ENCODE measurements around the gene NXF1. TPM values are rescaled to one million over a fixed set of nuclear protein-coding genes. Genes with fewer than 3 reads are reported as not detected.
A peak's percentile ranks its signal among the peaks of the same experiment; 100 is the strongest.

Gene NXF1
- total and polyA plus RNA-seq, 2 of the 13 experiments (the other 11 are each of a cell fraction or from before 2014, with no cell fraction given), result 30.4 to 30.9 TPM

DNA sequence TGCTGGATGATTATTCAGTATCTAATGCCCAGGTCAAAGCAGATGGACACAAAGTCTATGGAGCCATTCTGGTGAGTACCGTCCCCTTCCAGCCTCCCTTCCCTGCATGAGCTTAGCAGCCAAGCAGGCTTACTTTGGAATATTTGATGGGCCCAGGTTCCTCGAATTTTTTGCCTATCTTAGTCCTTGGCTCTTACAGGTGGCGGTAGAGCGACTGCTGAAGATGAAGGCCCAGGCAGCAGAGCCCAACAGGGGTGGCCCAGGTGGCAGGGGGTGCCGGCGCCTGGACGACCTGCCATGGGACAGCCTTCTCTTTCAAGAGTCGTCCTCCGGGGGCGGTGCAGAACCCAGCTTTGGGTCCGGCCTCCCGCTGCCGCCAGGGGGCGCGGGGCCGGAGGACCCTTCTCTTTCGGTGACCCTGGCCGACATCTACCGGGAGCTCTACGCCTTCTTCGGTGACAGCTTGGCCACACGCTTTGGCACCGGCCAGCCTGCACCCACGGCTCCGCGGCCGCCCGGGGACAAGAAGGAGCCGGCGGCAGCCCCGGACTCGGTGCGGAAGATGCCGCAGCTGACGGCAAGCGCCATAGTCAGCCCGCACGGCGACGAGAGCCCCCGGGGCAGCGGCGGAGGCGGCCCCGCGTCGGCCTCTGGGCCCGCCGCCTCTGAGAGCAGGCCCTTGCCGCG, 18.8 kb downstream of the NXF1 start (continued):
- TF ChIP-seq ZNF460 (CRISPR knock-in tag; IDR thresholded peaks at IDR 0.05; ENCODE audit: borderline replicate concordance), result no peak
- TF ChIP-seq ZNF510 (CRISPR knock-in tag; IDR thresholded peaks at IDR 0.05; ENCODE audit: low read depth), result no peak
- TF ChIP-seq, protein P1, sequence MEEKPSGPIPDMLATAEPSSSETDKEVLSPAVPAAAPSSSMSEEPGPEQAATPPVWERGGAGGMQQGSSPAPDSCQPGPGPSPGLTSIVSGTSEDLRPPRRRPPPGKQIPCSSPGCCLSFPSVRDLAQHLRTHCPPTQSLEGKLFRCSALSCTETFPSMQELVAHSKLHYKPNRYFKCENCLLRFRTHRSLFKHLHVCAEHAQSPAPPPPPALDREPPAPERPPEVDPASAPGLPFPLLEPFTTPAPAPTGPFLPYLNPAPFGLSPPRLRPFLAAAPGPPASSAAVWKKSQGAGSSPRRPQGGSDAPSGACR (CRISPR knock-in tag; IDR thresholded peaks at IDR 0.05), result no peak
- TF ChIP-seq PLRG1 (conservative IDR thresholded peaks at IDR 0.05), result no peak
- no peak for TF ChIP-seq ZNF850 (CRISPR knock-in tag; conservative IDR thresholded peaks at IDR 0.05)
- no peak for TF ChIP-seq ZFP36L1 (CRISPR knock-in tag; IDR thresholded peaks at IDR 0.05)
- no peak for TF ChIP-seq NFRKB (IDR thresholded peaks at IDR 0.05)
- TF ChIP-seq RBM39 (IDR thresholded peaks at IDR 0.05; ENCODE audit: low read depth, low read length, poor library complexity, severe bottlenecking), result peak; percentile 24
- TF ChIP-seq SNRNP70 (IDR thresholded peaks at IDR 0.05; ENCODE audit: low read depth, low read length), result no peak
- TF ChIP-seq, protein P2, sequence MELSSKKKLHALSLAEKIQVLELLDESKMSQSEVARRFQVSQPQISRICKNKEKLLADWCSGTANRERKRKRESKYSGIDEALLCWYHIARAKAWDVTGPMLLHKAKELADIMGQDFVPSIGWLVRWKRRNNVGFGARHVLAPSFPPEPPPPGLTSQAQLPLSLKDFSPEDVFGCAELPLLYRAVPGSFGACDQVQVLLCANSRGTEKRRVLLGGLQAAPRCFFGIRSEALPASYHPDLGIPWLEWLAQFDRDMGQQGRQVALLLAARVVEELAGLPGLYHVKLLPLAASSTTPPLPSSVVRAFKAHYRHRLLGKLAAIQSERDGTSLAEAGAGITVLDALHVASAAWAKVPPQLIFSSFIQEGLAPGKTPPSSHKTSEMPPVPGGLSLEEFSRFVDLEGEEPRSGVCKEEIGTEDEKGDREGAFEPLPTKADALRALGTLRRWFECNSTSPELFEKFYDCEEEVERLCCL (CRISPR knock-in tag; IDR thresholded peaks at IDR 0.05; ENCODE audit: borderline replicate concordance), result no peak
- no peak for TF ChIP-seq NRL (CRISPR knock-in tag; IDR thresholded peaks at IDR 0.05; ENCODE audit: borderline replicate concordance)
- no peak for TF ChIP-seq ZNF30 (CRISPR knock-in tag; IDR thresholded peaks at IDR 0.05)
- TF ChIP-seq RNF2 (conservative IDR thresholded peaks at IDR 0.05; ENCODE audit: low read depth), result no peak
- peak; percentile 49; the same call in 1 of the 2 replicates for TF ChIP-seq HOXD1 (CRISPR knock-in tag; IDR thresholded peaks at IDR 0.05)
- TF ChIP-seq, protein P3, sequence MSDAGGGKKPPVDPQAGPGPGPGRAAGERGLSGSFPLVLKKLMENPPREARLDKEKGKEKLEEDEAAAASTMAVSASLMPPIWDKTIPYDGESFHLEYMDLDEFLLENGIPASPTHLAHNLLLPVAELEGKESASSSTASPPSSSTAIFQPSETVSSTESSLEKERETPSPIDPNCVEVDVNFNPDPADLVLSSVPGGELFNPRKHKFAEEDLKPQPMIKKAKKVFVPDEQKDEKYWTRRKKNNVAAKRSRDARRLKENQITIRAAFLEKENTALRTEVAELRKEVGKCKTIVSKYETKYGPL (CRISPR knock-in tag; IDR thresholded peaks at IDR 0.05), result no peak
- TF ChIP-seq GFI1 (CRISPR knock-in tag; IDR thresholded peaks at IDR 0.05; ENCODE audit: borderline replicate concordance), result no peak
- no peak for TF ChIP-seq ZNF589 (CRISPR knock-in tag; conservative IDR thresholded peaks at IDR 0.05)
- no peak for TF ChIP-seq ADNP (CRISPR knock-in tag; IDR thresholded peaks at IDR 0.05)
- no peak for TF ChIP-seq ZNF572 (CRISPR knock-in tag; IDR thresholded peaks at IDR 0.05)
- TF ChIP-seq ZNF776 (CRISPR knock-in tag; IDR thresholded peaks at IDR 0.05), result no peak
- no peak for TF ChIP-seq SOX6 (IDR thresholded peaks at IDR 0.05)
- TF ChIP-seq SOX6 (CRISPR knock-in tag; IDR thresholded peaks at IDR 0.05), result no peak
- TF ChIP-seq ZSCAN31 (CRISPR knock-in tag; IDR thresholded peaks at IDR 0.05; ENCODE audit: low read depth), result no peak
- TF ChIP-seq, protein P4, sequence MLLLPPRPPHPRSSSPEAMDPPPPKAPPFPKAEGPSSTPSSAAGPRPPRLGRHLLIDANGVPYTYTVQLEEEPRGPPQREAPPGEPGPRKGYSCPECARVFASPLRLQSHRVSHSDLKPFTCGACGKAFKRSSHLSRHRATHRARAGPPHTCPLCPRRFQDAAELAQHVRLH (CRISPR knock-in tag; IDR thresholded peaks at IDR 0.05; ENCODE audit: borderline replicate concordance, low read depth), result 0 out of 2 replicates have a peak, but pooled peaks have one; percentile 38
- TF ChIP-seq ZNF577 (CRISPR knock-in tag; IDR thresholded peaks at IDR 0.05; ENCODE audit: borderline replicate concordance, low read depth), result no peak
- no peak for TF ChIP-seq RORA (CRISPR knock-in tag; IDR thresholded peaks at IDR 0.05)
